ENCODE results near the gene BRD3. TPM values are rescaled to one million over a fixed set of nuclear protein-coding genes. Genes with fewer than 3 reads are reported as not detected.
"Not testable (repeated sequence)": the region's sequence is repeated elsewhere in the genome, so short reads cannot be mapped to it uniquely, and the experiment has no call there.

Gene BRD3
- polyA plus RNA-seq, 2 of the 4 experiments (the other 2 are of a cell fraction), result 9.0 to 15.3 TPM

GRCh38 chr9:133989625-133990365 is 78.0 kb downstream of the BRD3 start:
- TF ChIP-seq JUN (IDR thresholded peaks at IDR 0.05), result no peak
- TF ChIP-seq ATOH8 (CRISPR knock-in tag; IDR thresholded peaks at IDR 0.05; ENCODE audit: low read depth), result no peak
- no peak for TF ChIP-seq ZNF302 (CRISPR knock-in tag; IDR thresholded peaks at IDR 0.05)
- no peak for TF ChIP-seq NFE2L2 (conservative IDR thresholded peaks at IDR 0.05; ENCODE audit: low read length)
- no peak for TF ChIP-seq ZSCAN20 (CRISPR knock-in tag; IDR thresholded peaks at IDR 0.05)
- TF ChIP-seq RNF2 (IDR thresholded peaks at IDR 0.05; ENCODE audit: borderline replicate concordance, low read depth), result no peak
- no peak for TF ChIP-seq SREBF2 (IDR thresholded peaks at IDR 0.05)
- CTCF ChIA-PET, result interaction anchor here (1.2 to 3.2 kb wide), 2 partner anchors 27 to 208 kb away, joined by 3 to 19 read pairs; no protein-coding TSS in a partner anchor
- Histone ChIP-seq H3K4me3 (peak overlapping the region; percentile 98; the same call in 1 of the 3 replicates), H3K27ac (peak overlapping the region; percentile 98 to 99), H3K4me2 (peak overlapping the region; percentile 99), H3K4me1 (peaks cover 33% of the 10 kb centered on the region), H3K9me3 (no peaks in the 10 kb centered on the region)
- FAIRE-seq (no peak), ATAC-seq (no peak), DNase-seq (ENCODE audit: low read depth in 1 of 2, low spot score in 1 of 2) (no peak)
- 88% methylated on average over 21 of the region's 24 CpGs for WGBS (ENCODE audit: missing lambda C conversion rate)
- POLR2A ChIA-PET, result no interaction called here

GRCh38 chr9:133988771-133989170 is 79.1 kb downstream of the BRD3 start:
- H3K9me3 ChIP-seq; H3K27ac ChIP-seq; H3K4me2 ChIP-seq; FAIRE-seq; DNase-seq (ENCODE audit: low read depth in 1 of 2, low spot score in 1 of 2); ATAC-seq; H3K4me3 ChIP-seq; POLR2A ChIA-PET: not testable (repeated sequence)
- 87% methylated on average over 14 of the region's 14 CpGs for WGBS (ENCODE audit: missing lambda C conversion rate)
- CTCF ChIA-PET, result interaction anchor here (1.0 to 3.2 kb wide), 3 partner anchors 195 to 207 kb away, joined by 3 to 19 read pairs (median 4); no protein-coding TSS in a partner anchor
- peaks cover 22% of the 10 kb centered on the region for H3K4me1 ChIP-seq

GRCh38 chr9:133987946-133988665 is 79.7 kb downstream of the BRD3 start:
- CTCF ChIA-PET, result interaction anchor here (1.0 to 1.1 kb wide), 2 partner anchors 194 to 195 kb away, joined by 3 to 4 read pairs; no protein-coding TSS in a partner anchor
- POLR2A ChIA-PET, result no interaction called here
- TF ChIP-seq HDAC2 (IDR thresholded peaks at IDR 0.05) (no peak), NFE2L2 (conservative IDR thresholded peaks at IDR 0.05; ENCODE audit: low read length) (no peak), POLR2AphosphoS2 (conservative IDR thresholded peaks at IDR 0.05; ENCODE audit: low read length) (no peak), HES2 (IDR thresholded peaks at IDR 0.05) (no peak), RNF2 (IDR thresholded peaks at IDR 0.05; ENCODE audit: borderline replicate concordance, low read depth) (no peak), FOSL2 (IDR thresholded peaks at IDR 0.05) (no peak), FOSL2 (CRISPR knock-in tag; IDR thresholded peaks at IDR 0.05) (no peak), REST (IDR thresholded peaks at IDR 0.05) (no peak), BCL3 (IDR thresholded peaks at IDR 0.05) (no peak), BHLHE40 (IDR thresholded peaks at IDR 0.05; ENCODE audit: low read depth, low read length) (no peak), MAFK (IDR thresholded peaks at IDR 0.05; ENCODE audit: partially characterized antibody) (no peak), E2F6 (IDR thresholded peaks at IDR 0.05; ENCODE audit: borderline replicate concordance, low read depth) (no peak), KDM1A (IDR thresholded peaks at IDR 0.05; ENCODE audit: low read depth) (no peak)
- Histone ChIP-seq H3K4me2 (no peak overlapping the region), H3K4me1 (peaks cover 19% of the 10 kb centered on the region), H3K27ac (no peak overlapping the region), H3K9me3 (no peaks in the 10 kb centered on the region), H3K4me3 (no peak overlapping the region)
- DNase-seq (ENCODE audit: low read depth in 1 of 2, low spot score in 1 of 2) (no peak), FAIRE-seq (no peak), ATAC-seq (no peak)
- WGBS (ENCODE audit: missing lambda C conversion rate), result 83% methylated on average over 13 of the region's 16 CpGs

Measured in A549 (cell line).